ENCODE results near the gene MEST. TPM values are rescaled to one million over a fixed set of nuclear protein-coding genes. Genes with fewer than 3 reads are reported as not detected.
"Not testable (repeated sequence)": the region's sequence is repeated elsewhere in the genome, so short reads cannot be mapped to it uniquely, and the experiment has no call there.

Gene MEST
- total RNA-seq, 1 donor from 2014 or later: 446 TPM

- Histone ChIP-seq H3K9me3 (ENCODE audit: control insufficient read depth in 3 of 3, low read length in 3 of 3) (no peaks in the 10 kb centered on the region), H3K9ac (ENCODE audit: low read depth in 1 of 3, low read length in 3 of 3) (no peak overlapping the region), H3K4me3 (ENCODE audit: low read length in 3 of 3) (no peak overlapping the region), H3K27me3 (ENCODE audit: control insufficient read depth in 3 of 3, insufficient read depth in 3 of 3, low read length in 3 of 3) (no peaks in the 10 kb centered on the region), H3K27ac (ENCODE audit: low read depth, low read length) (no peak overlapping the region), H3K4me1 (ENCODE audit: control insufficient read depth in 3 of 3, insufficient read depth in 3 of 3, low read length in 3 of 3) (no peaks in the 10 kb centered on the region), H3K36me3 (ENCODE audit: control insufficient read depth in 3 of 3, insufficient read depth in 3 of 3, low read length in 3 of 3) (peaks cover 0 to 13% (median 3%) of the 10 kb centered on the region in 3 donors)
These were observed 21.6 kb downstream of the MEST start for GRCh38 chr7:130513447-130513846.

DNA sequence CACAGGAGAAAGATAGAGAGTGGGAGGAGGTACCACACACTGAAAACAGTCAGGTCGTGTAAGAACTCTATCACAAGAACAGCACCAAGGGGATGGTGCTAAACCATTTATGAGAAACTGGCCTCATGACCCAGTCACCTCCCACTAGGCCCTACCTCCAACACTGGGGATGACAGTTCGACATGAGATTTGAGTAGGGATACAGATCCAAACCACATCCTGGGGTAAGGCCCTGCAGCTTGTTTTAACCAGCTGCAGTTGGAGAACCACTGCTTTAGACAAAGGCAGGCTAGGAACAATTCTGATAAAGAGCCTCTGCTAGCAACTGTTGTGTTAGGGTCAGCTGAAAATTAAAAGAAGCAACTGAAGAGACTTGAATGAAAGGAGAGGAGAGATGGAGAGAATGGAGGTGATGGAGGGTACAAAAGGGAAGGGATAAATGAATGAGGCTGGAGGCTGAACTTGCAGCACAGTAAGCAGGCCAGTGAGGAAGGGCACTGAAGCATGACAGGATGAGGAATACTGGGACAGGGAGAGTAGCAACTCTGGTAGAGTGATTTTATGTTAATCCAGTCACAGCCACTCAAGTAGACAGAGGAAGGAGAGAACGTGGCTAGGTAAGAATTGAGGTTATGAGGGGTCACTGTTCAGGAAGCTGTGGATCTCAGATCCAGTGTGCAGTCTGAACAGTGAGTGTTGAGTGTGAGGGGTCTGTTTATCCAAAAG is 23.6 kb downstream of the MEST start:
- H3K9me3 ChIP-seq (ENCODE audit: control insufficient read depth in 3 of 3, low read length in 3 of 3): no peaks in the 10 kb centered on the region
- no peak overlapping the region for H3K9ac ChIP-seq (ENCODE audit: low read depth in 1 of 3, low read length in 3 of 3)
- no peaks in the 10 kb centered on the region for H3K4me1 ChIP-seq (ENCODE audit: control insufficient read depth in 3 of 3, insufficient read depth in 3 of 3, low read length in 3 of 3)
- no peak overlapping the region for H3K27ac ChIP-seq (ENCODE audit: low read depth, low read length)
- no peak overlapping the region for H3K4me3 ChIP-seq (ENCODE audit: low read length in 3 of 3)
- H3K36me3 ChIP-seq (ENCODE audit: control insufficient read depth in 3 of 3, insufficient read depth in 3 of 3, low read length in 3 of 3): peaks cover 0 to 10% (median 0%) of the 10 kb centered on the region in 3 donors
- no peaks in the 10 kb centered on the region for H3K27me3 ChIP-seq (ENCODE audit: control insufficient read depth in 3 of 3, insufficient read depth in 3 of 3, low read length in 3 of 3)

- Histone ChIP-seq H3K36me3 (ENCODE audit: control insufficient read depth in 3 of 3, insufficient read depth in 3 of 3, low read length in 3 of 3) (peaks cover 0 to 14% (median 9%) of the 10 kb centered on the region in 3 donors), H3K9ac (ENCODE audit: low read depth in 1 of 3, low read length in 3 of 3) (no peak overlapping the region), H3K4me1 (ENCODE audit: control insufficient read depth in 3 of 3, insufficient read depth in 3 of 3, low read length in 3 of 3) (no peaks in the 10 kb centered on the region), H3K4me3 (ENCODE audit: low read length in 3 of 3) (no peak overlapping the region), H3K27me3 (ENCODE audit: control insufficient read depth in 3 of 3, insufficient read depth in 3 of 3, low read length in 3 of 3) (no peaks in the 10 kb centered on the region), H3K9me3 (ENCODE audit: control insufficient read depth in 3 of 3, low read length in 3 of 3) (no peaks in the 10 kb centered on the region), H3K27ac (ENCODE audit: low read depth, low read length) (no peak overlapping the region)
These were observed 29.5 kb downstream of the MEST start for GRCh38 chr7:130521258-130521951.

- not testable (repeated sequence) for H3K36me3 ChIP-seq (ENCODE audit: control insufficient read depth in 3 of 3, insufficient read depth in 3 of 3, low read length in 3 of 3); H3K4me3 ChIP-seq (ENCODE audit: low read length in 3 of 3); H3K27ac ChIP-seq (ENCODE audit: low read depth, low read length); H3K9ac ChIP-seq (ENCODE audit: low read depth in 1 of 3, low read length in 3 of 3); H3K9me3 ChIP-seq (ENCODE audit: control insufficient read depth in 3 of 3, low read length in 3 of 3); H3K27me3 ChIP-seq (ENCODE audit: control insufficient read depth in 3 of 3, insufficient read depth in 3 of 3, low read length in 3 of 3); H3K4me1 ChIP-seq (ENCODE audit: control insufficient read depth in 3 of 3, insufficient read depth in 3 of 3, low read length in 3 of 3)
These were observed 31.7 kb downstream of the MEST start for GRCh38 chr7:130523519-130524125.

GRCh38 chr7:130524628-130525027 is 32.7 kb downstream of the MEST start:
- no peaks in the 10 kb centered on the region for H3K27me3 ChIP-seq (ENCODE audit: control insufficient read depth in 3 of 3, insufficient read depth in 3 of 3, low read length in 3 of 3)
- H3K4me1 ChIP-seq (ENCODE audit: control insufficient read depth in 3 of 3, insufficient read depth in 3 of 3, low read length in 3 of 3): no peaks in the 10 kb centered on the region
- peaks cover 0 to 11% (median 8%) of the 10 kb centered on the region in 3 donors for H3K36me3 ChIP-seq (ENCODE audit: control insufficient read depth in 3 of 3, insufficient read depth in 3 of 3, low read length in 3 of 3)
- no peak overlapping the region for H3K27ac ChIP-seq (ENCODE audit: low read depth, low read length)
- H3K9ac ChIP-seq (ENCODE audit: low read depth in 1 of 3, low read length in 3 of 3): no peak overlapping the region
- no peak overlapping the region for H3K4me3 ChIP-seq (ENCODE audit: low read length in 3 of 3)
- H3K9me3 ChIP-seq (ENCODE audit: control insufficient read depth in 3 of 3, low read length in 3 of 3): no peaks in the 10 kb centered on the region

- H3K27ac ChIP-seq (ENCODE audit: low read depth, low read length); H3K4me3 ChIP-seq (ENCODE audit: low read length in 3 of 3); H3K4me1 ChIP-seq (ENCODE audit: control insufficient read depth in 3 of 3, insufficient read depth in 3 of 3, low read length in 3 of 3); H3K27me3 ChIP-seq (ENCODE audit: control insufficient read depth in 3 of 3, insufficient read depth in 3 of 3, low read length in 3 of 3); H3K9me3 ChIP-seq (ENCODE audit: control insufficient read depth in 3 of 3, low read length in 3 of 3); H3K9ac ChIP-seq (ENCODE audit: low read depth in 1 of 3, low read length in 3 of 3): not testable (repeated sequence)
- H3K36me3 ChIP-seq (ENCODE audit: control insufficient read depth in 3 of 3, insufficient read depth in 3 of 3, low read length in 3 of 3): peaks cover 7 to 18% (median 14%) of the 10 kb centered on the region in 3 donors
These were observed 36.0 kb downstream of the MEST start for GRCh38 chr7:130527752-130528355.

DNA sequence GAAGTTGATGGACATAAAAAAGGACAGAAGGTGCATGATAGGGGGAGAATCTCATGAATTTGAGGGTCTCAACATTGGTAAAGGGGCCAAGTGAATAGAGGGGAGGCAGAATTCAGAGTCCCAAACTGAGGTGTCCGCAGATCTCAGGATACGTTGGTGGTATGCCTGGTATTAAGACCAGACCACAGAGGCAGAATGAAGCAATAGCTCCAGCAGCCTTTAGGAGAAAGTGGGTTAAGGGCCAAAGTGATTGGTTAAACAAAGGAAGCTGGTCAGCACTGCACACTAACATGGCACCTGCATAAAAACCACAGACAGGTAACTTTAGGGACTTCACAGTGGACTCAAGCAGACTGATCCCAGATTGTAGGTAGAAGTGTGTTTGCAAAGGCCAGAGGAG is 37.5 kb downstream of the MEST start:
- no peaks in the 10 kb centered on the region for H3K27me3 ChIP-seq (ENCODE audit: control insufficient read depth in 3 of 3, insufficient read depth in 3 of 3, low read length in 3 of 3)
- peaks cover 8 to 18% (median 16%) of the 10 kb centered on the region in 3 donors for H3K36me3 ChIP-seq (ENCODE audit: control insufficient read depth in 3 of 3, insufficient read depth in 3 of 3, low read length in 3 of 3)
- no peaks in the 10 kb centered on the region for H3K4me1 ChIP-seq (ENCODE audit: control insufficient read depth in 3 of 3, insufficient read depth in 3 of 3, low read length in 3 of 3)
- no peak overlapping the region for H3K4me3 ChIP-seq (ENCODE audit: low read length in 3 of 3)
- no peaks in the 10 kb centered on the region for H3K9me3 ChIP-seq (ENCODE audit: control insufficient read depth in 3 of 3, low read length in 3 of 3)
- H3K27ac ChIP-seq (ENCODE audit: low read depth, low read length): no peak overlapping the region
- no peak overlapping the region for H3K9ac ChIP-seq (ENCODE audit: low read depth in 1 of 3, low read length in 3 of 3)

GRCh38 chr7:130537894-130538293 is 46.0 kb downstream of the MEST start:
- not testable (repeated sequence) for H3K9ac ChIP-seq (ENCODE audit: low read depth in 1 of 3, low read length in 3 of 3); H3K4me1 ChIP-seq (ENCODE audit: control insufficient read depth in 3 of 3, insufficient read depth in 3 of 3, low read length in 3 of 3); H3K4me3 ChIP-seq (ENCODE audit: low read length in 3 of 3); H3K9me3 ChIP-seq (ENCODE audit: control insufficient read depth in 3 of 3, low read length in 3 of 3); H3K36me3 ChIP-seq (ENCODE audit: control insufficient read depth in 3 of 3, insufficient read depth in 3 of 3, low read length in 3 of 3); H3K27me3 ChIP-seq (ENCODE audit: control insufficient read depth in 3 of 3, insufficient read depth in 3 of 3, low read length in 3 of 3); H3K27ac ChIP-seq (ENCODE audit: low read depth, low read length)

GRCh38 chr7:130541287-130541686 is 49.4 kb downstream of the MEST start:
- not testable (repeated sequence) for H3K4me1 ChIP-seq (ENCODE audit: control insufficient read depth in 3 of 3, insufficient read depth in 3 of 3, low read length in 3 of 3); H3K27ac ChIP-seq (ENCODE audit: low read depth, low read length); H3K4me3 ChIP-seq (ENCODE audit: low read length in 3 of 3); H3K9me3 ChIP-seq (ENCODE audit: control insufficient read depth in 3 of 3, low read length in 3 of 3); H3K36me3 ChIP-seq (ENCODE audit: control insufficient read depth in 3 of 3, insufficient read depth in 3 of 3, low read length in 3 of 3); H3K9ac ChIP-seq (ENCODE audit: low read depth in 1 of 3, low read length in 3 of 3); H3K27me3 ChIP-seq (ENCODE audit: control insufficient read depth in 3 of 3, insufficient read depth in 3 of 3, low read length in 3 of 3)

DNA sequence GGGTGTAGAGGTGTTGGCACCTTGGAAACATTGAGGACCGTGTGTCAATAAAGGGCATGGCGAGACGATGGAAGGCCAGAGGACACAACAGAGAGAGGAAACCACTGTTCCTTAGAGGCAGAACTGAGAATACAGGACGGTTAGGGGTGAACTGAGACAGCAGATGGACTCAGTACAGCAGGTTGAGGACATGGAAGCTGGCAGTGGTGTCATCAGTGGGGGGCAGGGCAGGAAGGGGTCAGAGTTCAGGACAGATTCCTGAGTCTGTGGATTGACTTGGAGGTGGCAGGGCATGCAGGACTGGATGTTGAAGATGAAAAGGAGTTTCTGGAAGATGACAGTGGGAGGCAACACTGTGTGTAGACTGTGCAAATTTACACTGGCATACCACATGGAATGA is 50.4 kb downstream of the MEST start:
- H3K4me1 ChIP-seq (ENCODE audit: control insufficient read depth in 3 of 3, insufficient read depth in 3 of 3, low read length in 3 of 3); H3K4me3 ChIP-seq (ENCODE audit: low read length in 3 of 3); H3K9me3 ChIP-seq (ENCODE audit: control insufficient read depth in 3 of 3, low read length in 3 of 3); H3K9ac ChIP-seq (ENCODE audit: low read depth in 1 of 3, low read length in 3 of 3); H3K27me3 ChIP-seq (ENCODE audit: control insufficient read depth in 3 of 3, insufficient read depth in 3 of 3, low read length in 3 of 3); H3K36me3 ChIP-seq (ENCODE audit: control insufficient read depth in 3 of 3, insufficient read depth in 3 of 3, low read length in 3 of 3); H3K27ac ChIP-seq (ENCODE audit: low read depth, low read length): not testable (repeated sequence)

Data from skeletal muscle tissue (tissue), 4 donors.